HUES64 (cell line): Measurements from ENCODE around the gene PLA2G2F.

Experiments
- H3K27ac ChIP-seq: 2 replicates; pipeline ENCODE4 v1.7.0; 2013; ENCODE audit warnings: low read depth, low read length, inconsistent platforms
- H3K27me3 ChIP-seq: 2 replicates; pipeline ENCODE4 v1.6.1; 2013; ENCODE audit warnings: mild to moderate bottlenecking, low read length; ENCODE audit not compliant: insufficient read depth
- H3K36me3 ChIP-seq: 2 replicates; pipeline ENCODE4 v1.6.1; 2013; ENCODE audit warnings: mild to moderate bottlenecking, low read length; ENCODE audit not compliant: insufficient read depth
- H3K4me1 ChIP-seq: 2 replicates; pipeline ENCODE4 v1.6.1; 2013; ENCODE audit warnings: mild to moderate bottlenecking, low read length, moderate library complexity; ENCODE audit not compliant: insufficient read depth
- H3K4me3 ChIP-seq: 2 replicates; pipeline ENCODE4 v1.5.1; 2013; ENCODE audit warnings: mild to moderate bottlenecking, low read length, moderate library complexity
- H3K9ac ChIP-seq: 2 replicates; pipeline ENCODE4 v1.6.1; 2013; ENCODE audit warnings: mild to moderate bottlenecking, low read depth, low read length
- H3K9me3 ChIP-seq: 2 replicates; pipeline ENCODE4 v1.6.1; 2013; ENCODE audit warnings: low read depth, low read length; ENCODE audit not compliant: insufficient read depth
- WGBS: fragments of 150-250, 120-280 bp; methylation state at CpG from one replicate; pipeline ENCODE4 v1.1.7; 2013; ENCODE audit warnings: missing lambda C conversion rate; 5-methylcytosine and 5-hydroxymethylcytosine counted together

PLA2G2F gene

GRCh38 chr1:20147846-20148570 lies 8.9 kb downstream of the PLA2G2F start:
- 92% methylated on average over 13 of the region's 13 CpGs for WGBS
- no peaks in the 10 kb centered on the region for H3K27me3 ChIP-seq
- no peak overlapping the region for H3K4me3 ChIP-seq
- peaks cover 4% of the 10 kb centered on the region; the same call in 1 of the 2 replicates for H3K4me1 ChIP-seq
- no peaks in the 10 kb centered on the region for H3K9me3 ChIP-seq
- no peak overlapping the region for H3K9ac ChIP-seq
- no peaks in the 10 kb centered on the region for H3K36me3 ChIP-seq
- H3K27ac ChIP-seq = no peak overlapping the region

- no peaks in the 10 kb centered on the region for H3K27me3 ChIP-seq
- peaks cover 4% of the 10 kb centered on the region; the same call in 1 of the 2 replicates for H3K4me1 ChIP-seq
- H3K9ac ChIP-seq = no peak overlapping the region
- no peaks in the 10 kb centered on the region for H3K36me3 ChIP-seq
- 92% methylated on average over 13 of the region's 13 CpGs for WGBS
- no peaks in the 10 kb centered on the region for H3K9me3 ChIP-seq
- no peak overlapping the region for H3K4me3 ChIP-seq
- no peak overlapping the region for H3K27ac ChIP-seq
Measured at GRCh38 chr1:20148571-20149500, 9.7 kb downstream of the PLA2G2F start.

- 85% methylated on average over 27 of the region's 27 CpGs for WGBS
- Histone ChIP-seq H3K9ac (no peak overlapping the region), H3K27ac (no peak overlapping the region), H3K36me3 (no peaks in the 10 kb centered on the region), H3K4me1 (peaks cover 4% of the 10 kb centered on the region; the same call in 1 of the 2 replicates), H3K27me3 (no peaks in the 10 kb centered on the region), H3K4me3 (no peak overlapping the region), H3K9me3 (no peaks in the 10 kb centered on the region)
Measured at GRCh38 chr1:20149601-20150325, 10.6 kb downstream of the PLA2G2F start.

- H3K9me3 ChIP-seq = no peaks in the 10 kb centered on the region
- H3K4me1 ChIP-seq = peaks cover 4% of the 10 kb centered on the region; the same call in 1 of the 2 replicates
- no peak overlapping the region for H3K27ac ChIP-seq
- no peak overlapping the region for H3K9ac ChIP-seq
- WGBS = 91% methylated on average over 8 of the region's 8 CpGs
- no peak overlapping the region for H3K4me3 ChIP-seq
- no peaks in the 10 kb centered on the region for H3K36me3 ChIP-seq
- no peaks in the 10 kb centered on the region for H3K27me3 ChIP-seq
Measured at GRCh38 chr1:20150326-20150705, 11.2 kb downstream of the PLA2G2F start.

- no peak overlapping the region for H3K27ac ChIP-seq
- no peaks in the 10 kb centered on the region for H3K36me3 ChIP-seq
- no peak overlapping the region for H3K9ac ChIP-seq
- peaks cover 4% of the 10 kb centered on the region; the same call in 1 of the 2 replicates for H3K4me1 ChIP-seq
- H3K27me3 ChIP-seq = no peaks in the 10 kb centered on the region
- WGBS = 94% methylated on average over 6 of the region's 6 CpGs
- no peaks in the 10 kb centered on the region for H3K9me3 ChIP-seq
- H3K4me3 ChIP-seq = no peak overlapping the region
Measured at GRCh38 chr1:20150969-20151368, 11.8 kb downstream of the PLA2G2F start.

GRCh38 chr1:20151906-20152598 lies 12.9 kb downstream of the PLA2G2F start:
- H3K27me3 ChIP-seq = no peaks in the 10 kb centered on the region
- H3K36me3 ChIP-seq = no peaks in the 10 kb centered on the region
- 29% methylated on average over 29 of the region's 29 CpGs for WGBS
- H3K27ac ChIP-seq = no peak overlapping the region
- peaks cover 4% of the 10 kb centered on the region; the same call in 1 of the 2 replicates for H3K4me1 ChIP-seq
- no peak overlapping the region for H3K9ac ChIP-seq
- H3K4me3 ChIP-seq = peak overlapping the region; percentile 40
- H3K9me3 ChIP-seq = no peaks in the 10 kb centered on the region

GRCh38 chr1:20152599-20152930 lies 13.4 kb downstream of the PLA2G2F start:
- Histone ChIP-seq H3K9ac (no peak overlapping the region), H3K4me1 (peaks cover 4% of the 10 kb centered on the region; the same call in 1 of the 2 replicates), H3K4me3 (no peak overlapping the region), H3K36me3 (no peaks in the 10 kb centered on the region), H3K27me3 (no peaks in the 10 kb centered on the region), H3K9me3 (no peaks in the 10 kb centered on the region), H3K27ac (peak overlapping the region; percentile 35; the same call in 1 of the 2 replicates)
- WGBS = 39% methylated on average over 6 of the region's 7 CpGs

- Histone ChIP-seq H3K27me3 (no peaks in the 10 kb centered on the region), H3K36me3 (no peaks in the 10 kb centered on the region), H3K9me3 (no peaks in the 10 kb centered on the region), H3K27ac (peak overlapping the region; percentile 35; the same call in 1 of the 2 replicates), H3K4me3 (no peak overlapping the region), H3K9ac (no peak overlapping the region), H3K4me1 (peaks cover 4% of the 10 kb centered on the region; the same call in 1 of the 2 replicates)
- WGBS = 13% methylated on average over 6 of the region's 6 CpGs
Measured at GRCh38 chr1:20153000-20153418, 13.9 kb downstream of the PLA2G2F start.

GRCh38 chr1:20154301-20154831 lies 15.2 kb downstream of the PLA2G2F start:
- 89% methylated on average over 18 of the region's 18 CpGs for WGBS
- no peaks in the 10 kb centered on the region for H3K9me3 ChIP-seq
- peaks cover 4% of the 10 kb centered on the region; the same call in 1 of the 2 replicates for H3K4me1 ChIP-seq
- no peak overlapping the region for H3K9ac ChIP-seq
- no peak overlapping the region for H3K4me3 ChIP-seq
- H3K27ac ChIP-seq = no peak overlapping the region
- H3K36me3 ChIP-seq = no peaks in the 10 kb centered on the region
- H3K27me3 ChIP-seq = no peaks in the 10 kb centered on the region

GRCh38 chr1:20158358-20159070 lies 19.4 kb downstream of the PLA2G2F start:
- no peak overlapping the region for H3K27ac ChIP-seq

More at GRCh38 chr1:20158358-20159070, 19.4 kb downstream of the PLA2G2F start:
- Histone ChIP-seq H3K9ac (no peak overlapping the region), H3K36me3 (no peaks in the 10 kb centered on the region), H3K27me3 (no peaks in the 10 kb centered on the region), H3K9me3 (peaks cover 21% of the 10 kb centered on the region), H3K4me1 (no peaks in the 10 kb centered on the region), H3K4me3 (no peak overlapping the region)
- WGBS = 95% methylated on average over 7 of the region's 7 CpGs
